Occipital lobe (tissue), 2 donors: ENCODE results near the gene NHEJ1. TPM values are rescaled to one million over a fixed set of nuclear protein-coding genes. Genes with fewer than 3 reads are reported as not detected.

ENCODE experiments used
- DNase-seq: peaks from one replicate; lab custom pipeline; 2025; lab: John Stamatoyannopoulos, UW
- total RNA-seq: library from RNA; depleted of rRNA; stranded (reverse); fragments of >200 nt; gene quantifications from one replicate; pipeline ENCODE4 v1.2.3, GENCODE V29; 2014

NHEJ1 gene
- total RNA-seq, 1 donor from 2014 or later = 9.2 TPM

DNA sequence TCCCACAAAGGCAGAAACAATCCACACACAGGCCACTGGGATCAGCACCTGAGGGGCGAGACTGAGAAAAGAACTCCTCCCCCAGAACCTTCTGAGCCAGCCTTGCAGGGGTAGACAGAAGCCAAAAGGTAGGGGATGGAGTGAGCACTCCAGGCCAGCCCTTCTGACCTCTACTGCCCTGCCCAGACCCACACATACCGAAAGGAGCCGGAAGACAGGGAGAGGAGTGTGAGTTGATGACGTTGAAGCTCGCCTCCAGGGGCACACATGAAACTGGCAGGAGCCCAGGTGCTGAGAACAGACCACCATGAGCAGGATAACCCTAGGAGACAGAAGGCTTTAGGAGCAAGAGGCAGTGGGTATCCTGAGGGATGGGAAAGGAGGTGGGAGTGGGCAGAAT, 7.4 kb upstream of the NHEJ1 start:
- DNase-seq = no peak

GRCh38 chr2:219165058-219165911, 4.7 kb upstream of the NHEJ1 start:
- no peak for DNase-seq

DNA sequence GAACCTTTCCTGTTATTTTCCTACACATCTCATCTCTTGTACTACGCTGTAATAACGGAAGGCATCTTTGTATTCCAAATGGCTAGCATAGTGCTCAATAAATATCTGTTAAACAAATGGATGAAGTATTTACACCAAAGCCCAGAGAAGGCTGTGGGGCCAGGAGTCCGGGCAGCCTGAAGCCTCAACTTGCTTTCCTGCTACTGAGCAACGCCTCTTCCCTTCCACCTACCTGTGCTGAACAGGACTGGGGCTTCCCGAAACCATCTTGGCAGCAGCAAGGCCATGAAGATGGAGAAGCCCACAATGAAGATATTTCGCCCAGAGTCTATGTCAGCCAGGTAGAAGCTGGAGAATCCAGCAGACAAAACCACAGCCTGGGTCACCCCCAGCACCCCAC, 2.5 kb upstream of the NHEJ1 start:
- DNase-seq = no peak

- DNase-seq = no peak
Observed at GRCh38 chr2:219161097-219161496, 482 bp upstream of the NHEJ1 start.

- no peak for DNase-seq
Observed at GRCh38 chr2:219159771-219160185, 837 bp downstream of the NHEJ1 start.

DNA sequence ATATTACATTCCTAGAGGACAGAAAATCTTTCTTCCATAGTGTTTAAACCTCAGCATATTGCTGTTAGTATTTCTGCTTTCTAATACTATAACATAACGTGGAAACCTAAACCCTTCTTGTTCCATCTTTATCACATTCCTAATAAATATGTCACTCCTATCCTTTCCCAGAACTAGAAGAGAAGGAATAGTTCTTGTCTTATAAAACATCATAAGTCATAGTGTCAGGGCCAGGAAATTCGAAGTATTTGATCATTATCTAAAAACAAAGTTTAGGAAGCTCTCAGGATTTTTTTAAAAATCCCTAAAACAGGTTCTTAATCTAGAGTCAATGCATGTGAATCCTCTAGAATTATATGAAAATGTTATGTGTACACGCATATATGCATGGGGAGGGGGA, 2.0 kb downstream of the NHEJ1 start:
- no peak for DNase-seq

DNA sequence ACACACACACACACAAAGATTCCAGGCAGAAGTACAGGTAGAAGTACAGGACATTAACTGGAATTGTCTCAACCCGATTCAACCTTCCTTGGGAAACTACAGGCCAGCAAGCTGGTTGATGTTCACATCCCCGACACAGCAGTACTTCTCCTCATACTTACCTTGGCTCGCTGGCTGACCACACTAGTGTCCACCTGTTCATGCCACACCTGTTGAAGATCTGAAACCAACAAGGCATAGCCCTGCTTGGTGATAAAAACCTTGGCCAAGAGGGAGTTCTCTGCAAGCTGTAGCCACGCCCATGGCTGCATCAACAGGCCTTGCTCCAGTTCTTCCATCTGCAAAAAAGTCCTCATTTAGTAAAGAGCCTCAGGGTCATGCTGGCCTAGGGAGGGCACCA, 2.6 kb downstream of the NHEJ1 start:
- DNase-seq = no peak

- no peak for DNase-seq
Observed at GRCh38 chr2:219157396-219157795, 3.2 kb downstream of the NHEJ1 start.

DNA sequence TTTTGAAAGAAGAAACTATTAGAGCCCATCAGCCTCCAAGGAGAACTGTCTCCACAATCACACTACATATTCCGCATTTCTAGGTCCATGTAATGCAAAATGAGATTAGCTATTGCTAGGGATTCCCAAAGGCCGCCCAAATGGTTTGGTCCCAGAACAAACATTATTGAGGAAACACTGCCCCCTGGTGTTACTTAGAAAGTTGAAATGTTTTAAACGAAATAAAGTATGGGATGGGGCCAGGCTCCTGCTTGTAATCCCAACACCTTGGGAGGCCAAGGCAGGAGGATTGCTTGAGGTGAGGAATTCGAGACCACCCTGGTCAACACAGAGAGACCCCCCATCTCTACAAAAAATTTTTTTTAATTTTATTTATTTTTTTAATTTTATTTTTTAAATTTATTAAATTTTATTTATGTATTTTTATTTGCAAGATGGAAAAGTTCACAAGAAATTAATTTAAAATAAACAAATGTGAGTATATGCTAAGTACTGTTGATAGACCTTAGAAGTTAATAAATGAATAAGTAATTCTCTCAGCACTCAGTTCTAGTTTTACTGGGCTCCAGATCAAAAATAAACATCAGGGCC, 5.5 kb downstream of the NHEJ1 start:
- DNase-seq = no peak

DNA sequence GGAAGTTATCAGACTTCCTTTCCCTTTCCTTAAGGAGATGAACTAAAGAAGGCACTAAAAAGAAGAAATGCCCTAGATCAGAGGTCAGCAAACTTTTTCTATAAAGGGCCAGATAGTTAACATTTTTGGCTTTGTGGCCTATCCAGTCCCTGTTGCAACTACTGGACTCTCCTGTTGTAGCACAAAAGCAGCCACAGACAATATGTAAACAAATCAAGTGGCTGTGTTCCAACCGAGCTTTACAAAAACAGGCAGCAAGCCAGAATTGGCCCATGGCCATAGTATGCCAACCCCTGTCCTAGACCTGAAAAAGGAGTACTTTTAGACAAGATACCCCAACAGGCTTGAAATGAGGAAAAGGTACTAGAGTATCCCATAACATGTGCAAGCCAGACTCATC, 10.9 kb downstream of the NHEJ1 start:
- no peak for DNase-seq

DNA sequence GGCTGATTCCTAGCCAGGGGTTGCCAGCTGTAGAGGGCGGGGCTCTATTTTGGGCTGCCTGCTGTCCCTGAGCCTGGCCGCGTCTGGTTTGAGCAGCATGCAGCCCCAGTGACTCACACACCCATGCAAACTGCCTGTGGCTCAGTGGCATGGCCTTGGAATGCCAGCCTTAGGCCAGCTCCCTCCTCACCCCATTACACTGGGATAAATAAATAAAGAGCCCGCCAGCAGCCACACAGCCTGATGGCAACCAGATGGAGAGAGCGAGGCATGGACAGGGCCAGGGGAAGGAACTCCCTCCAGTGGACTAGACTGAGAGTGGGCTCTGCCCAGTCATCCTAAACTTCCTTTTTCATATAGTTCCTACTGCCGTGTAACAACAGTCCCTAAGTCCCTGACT, 18.3 kb downstream of the NHEJ1 start:
- no peak for DNase-seq

- DNase-seq = no peak
Observed at GRCh38 chr2:219140722-219141121, 19.9 kb downstream of the NHEJ1 start.

DNA sequence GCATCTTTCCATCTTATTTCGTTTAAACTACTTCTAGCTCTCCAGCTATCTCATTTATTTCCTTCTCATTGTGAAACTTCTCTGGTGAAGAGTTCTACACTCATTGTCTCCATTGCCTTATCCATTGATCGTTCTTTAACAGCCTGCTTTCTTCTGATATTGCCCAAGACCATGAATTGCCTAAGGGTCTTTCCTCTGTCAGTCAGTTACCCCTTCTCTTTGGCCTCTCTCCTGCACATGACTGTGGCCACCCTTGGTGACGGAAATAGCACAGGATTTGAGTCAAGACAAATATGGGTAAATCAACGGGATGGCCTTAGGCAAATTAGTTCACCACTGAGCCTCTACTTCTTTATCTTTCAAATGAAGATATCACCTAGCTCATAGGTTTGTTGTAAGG, 26.6 kb downstream of the NHEJ1 start:
- DNase-seq = no peak

GRCh38 chr2:219131744-219132143, 28.9 kb downstream of the NHEJ1 start:
- DNase-seq = no peak

DNA sequence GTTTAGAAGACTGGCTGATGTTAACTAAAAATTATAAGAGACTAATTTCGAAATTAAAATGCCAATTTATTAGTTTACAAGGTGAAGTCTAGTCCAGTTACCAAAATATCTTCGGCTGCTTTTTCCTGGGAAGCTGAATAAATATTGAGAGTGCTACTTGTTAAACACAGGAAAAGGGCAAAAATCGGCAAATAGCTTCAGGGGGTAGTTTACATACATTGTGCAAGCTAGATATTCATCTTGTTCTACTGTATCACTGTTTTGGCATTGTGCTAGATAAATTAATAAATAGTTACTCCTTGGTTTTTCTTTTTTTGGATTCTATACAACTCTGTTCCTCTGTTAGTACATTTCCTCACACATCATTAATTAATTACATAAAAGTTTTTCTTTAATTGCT, 29.3 kb downstream of the NHEJ1 start:
- DNase-seq = no peak

DNA sequence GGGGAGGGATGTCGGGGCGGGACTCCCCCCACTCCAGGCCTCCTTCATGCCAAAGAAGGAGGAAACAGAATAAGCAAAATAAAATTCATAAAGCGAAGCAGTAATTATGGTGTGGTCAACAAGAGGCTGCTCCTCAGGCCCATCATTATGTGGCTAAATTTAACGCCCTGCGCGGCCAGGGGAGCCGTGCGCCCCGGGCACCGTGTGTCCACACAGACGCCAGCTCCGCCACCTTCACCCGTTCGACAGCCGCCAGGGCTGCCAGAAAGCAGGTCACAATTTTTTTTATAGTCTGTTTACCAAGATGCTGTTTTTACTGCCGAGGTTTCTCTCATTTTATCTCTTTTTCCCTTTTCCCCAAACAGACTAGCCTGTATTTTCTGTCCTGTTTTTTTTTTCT, 31.0 kb downstream of the NHEJ1 start:
- no peak for DNase-seq

DNA sequence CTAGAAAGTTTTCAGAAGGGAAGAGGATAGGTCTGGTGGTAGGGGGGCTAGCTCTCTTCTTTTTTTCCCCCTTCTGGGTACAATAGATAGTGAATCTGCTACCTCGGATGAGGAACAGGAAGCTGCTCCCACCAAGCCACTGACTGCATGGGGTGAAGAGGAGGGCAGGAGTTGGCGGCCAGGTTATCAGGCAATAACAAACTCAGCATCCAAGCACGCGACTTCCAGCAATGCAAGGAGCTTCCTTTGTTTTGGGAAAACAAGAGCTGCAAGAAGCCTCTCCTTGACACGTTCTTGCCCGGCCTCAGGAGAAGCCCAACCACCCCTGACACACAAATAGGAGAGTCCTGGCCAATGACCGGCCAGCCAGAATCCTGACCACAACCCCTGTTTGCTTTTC, 32.2 kb downstream of the NHEJ1 start:
- DNase-seq = no peak

GRCh38 chr2:219127037-219127635, 33.5 kb downstream of the NHEJ1 start:
- no peak for DNase-seq

DNA sequence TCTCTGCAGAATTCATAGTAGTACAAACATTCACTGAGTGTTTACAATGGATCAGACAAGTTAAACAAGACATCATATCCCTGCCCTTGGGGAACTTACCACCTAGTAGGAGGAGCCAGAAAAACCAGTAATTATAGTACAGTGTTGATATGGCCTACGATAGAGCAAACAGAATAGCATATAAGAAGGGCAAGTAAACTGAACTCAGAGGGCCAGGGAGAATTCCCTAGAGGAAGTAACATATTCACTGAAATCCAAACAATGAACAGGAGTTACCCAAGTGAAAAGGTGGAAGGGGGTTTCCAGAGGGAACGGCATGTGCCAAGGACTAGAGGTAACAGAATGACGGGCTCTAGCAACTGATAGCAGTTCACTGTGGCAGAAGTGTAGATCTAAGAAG, 34.1 kb downstream of the NHEJ1 start:
- DNase-seq = no peak

DNA sequence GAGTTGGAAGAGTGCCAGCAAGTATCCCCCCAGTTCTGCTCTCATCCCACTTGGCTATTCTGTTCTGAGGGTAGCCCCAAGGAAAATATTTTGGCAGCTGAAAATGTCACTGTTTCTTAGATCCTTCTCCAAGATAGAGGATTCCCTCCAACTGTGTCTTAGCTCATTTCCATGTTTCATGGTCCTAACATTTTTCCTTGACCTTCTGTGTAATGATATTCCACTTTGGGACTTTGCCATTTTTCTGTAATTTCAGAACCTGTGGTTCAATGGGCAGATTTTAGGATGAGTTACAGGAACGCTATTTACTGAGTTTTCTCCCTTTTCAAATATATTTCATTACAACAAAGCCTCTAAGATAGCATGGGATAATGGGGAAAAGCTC, 34.7 kb downstream of the NHEJ1 start:
- no peak for DNase-seq

- DNase-seq = no peak
Observed at GRCh38 chr2:219125225-219125885, 35.3 kb downstream of the NHEJ1 start.

DNA sequence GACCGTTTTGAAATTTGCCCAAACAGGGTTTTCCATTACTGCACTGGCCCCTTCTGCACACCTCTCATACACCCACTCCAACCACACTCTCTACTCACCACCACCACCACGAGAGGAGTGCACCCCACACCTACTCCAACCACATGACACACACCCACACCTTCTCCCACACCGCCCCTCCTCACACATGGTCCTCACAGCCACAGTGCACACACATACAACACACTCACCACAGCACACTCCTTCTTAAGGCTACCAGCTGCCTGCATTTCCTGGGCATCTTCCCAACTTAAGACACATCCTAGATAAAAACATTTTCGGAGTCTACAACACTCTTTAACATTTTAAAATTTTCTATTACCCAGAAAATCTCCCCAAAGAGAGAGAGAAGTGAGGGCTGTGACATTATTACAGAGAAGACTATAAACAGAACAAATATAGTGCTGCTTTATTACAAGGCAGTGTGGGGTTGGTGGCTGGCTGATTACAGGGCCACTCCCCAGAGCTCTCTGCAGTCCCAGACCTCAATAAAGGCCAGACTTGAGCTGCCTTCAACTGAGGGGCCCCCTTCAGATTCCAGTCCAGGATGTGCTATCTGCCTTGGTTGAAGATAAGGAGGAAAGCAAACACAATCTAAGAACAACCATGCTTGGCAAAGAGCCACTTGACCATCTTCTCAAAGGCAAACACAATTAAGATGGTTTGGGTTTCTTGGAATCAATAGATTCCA, 36.1 kb downstream of the NHEJ1 start:
- DNase-seq = peak; percentile 18
